Kidney capillary endothelial cell (primary cell): Measurements from ENCODE around the gene ATP5F1E.
"Not testable (repeated sequence)": the region's sequence is repeated elsewhere in the genome, so short reads cannot be mapped to it uniquely, and the experiment has no call there.

Source experiments
- DNase-seq: peaks from one replicate; pipeline ENCODE4 v3.0.0-alpha.2; 2018; ENCODE audit warnings: low spot score

The ATP5F1E gene

DNA sequence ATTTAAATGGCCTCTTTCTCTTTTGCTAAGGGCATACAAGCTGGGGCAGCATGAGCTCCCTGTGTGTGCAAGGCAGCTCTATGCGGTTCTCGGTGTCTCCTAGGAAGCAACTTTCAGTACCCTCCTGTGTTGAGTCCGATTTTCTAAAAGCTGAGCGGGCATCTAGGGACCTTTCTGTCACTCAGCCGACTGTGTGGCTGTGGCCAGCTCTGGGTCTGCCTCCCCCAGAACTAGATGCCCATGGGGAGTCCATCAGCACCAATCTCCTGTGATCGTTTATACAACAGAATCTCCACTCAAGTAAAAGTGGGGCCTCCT is 43.6 kb downstream of the ATP5F1E start:
- DNase-seq = no peak

DNA sequence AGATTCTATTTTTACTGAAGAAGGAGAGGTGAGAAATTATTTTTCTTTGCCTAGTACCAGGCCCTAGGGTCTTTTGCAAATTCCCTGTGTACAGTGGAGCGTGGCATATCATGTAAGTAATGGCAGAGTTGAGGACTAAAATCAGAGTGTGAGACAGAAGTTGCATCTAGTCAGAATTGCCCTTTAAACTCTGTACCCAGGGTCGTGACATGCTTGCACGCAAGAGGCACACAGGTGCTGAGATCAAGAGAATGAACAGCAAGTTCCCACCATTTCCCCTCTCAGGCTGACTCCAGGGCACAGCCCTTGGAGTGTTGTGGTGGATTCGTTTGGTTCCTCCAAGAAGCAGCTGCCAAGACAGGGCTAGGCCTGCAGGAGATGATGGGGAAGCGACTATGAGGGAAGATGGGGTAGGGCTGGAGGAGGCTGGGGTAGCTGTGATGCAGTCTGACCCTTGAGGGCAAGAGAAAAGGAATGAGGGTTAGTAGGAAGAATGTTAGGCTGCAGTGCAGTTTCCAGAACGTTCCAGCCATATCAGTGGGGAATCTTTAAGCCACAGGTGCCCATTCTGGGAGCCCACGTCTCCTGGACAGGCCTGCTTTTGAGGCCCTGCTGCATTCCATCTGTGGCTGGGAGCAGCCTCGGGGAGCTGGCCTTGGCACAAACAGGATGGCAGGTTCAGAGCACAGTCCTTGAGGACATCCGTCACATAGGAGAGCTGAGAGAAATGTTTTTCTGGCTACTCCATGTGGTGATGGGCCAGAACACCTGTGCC is 44.2 kb downstream of the ATP5F1E start:
- DNase-seq = no peak

GRCh38 chr20:58986968-58987517 is 45.1 kb downstream of the ATP5F1E start:
- DNase-seq = no peak

DNA sequence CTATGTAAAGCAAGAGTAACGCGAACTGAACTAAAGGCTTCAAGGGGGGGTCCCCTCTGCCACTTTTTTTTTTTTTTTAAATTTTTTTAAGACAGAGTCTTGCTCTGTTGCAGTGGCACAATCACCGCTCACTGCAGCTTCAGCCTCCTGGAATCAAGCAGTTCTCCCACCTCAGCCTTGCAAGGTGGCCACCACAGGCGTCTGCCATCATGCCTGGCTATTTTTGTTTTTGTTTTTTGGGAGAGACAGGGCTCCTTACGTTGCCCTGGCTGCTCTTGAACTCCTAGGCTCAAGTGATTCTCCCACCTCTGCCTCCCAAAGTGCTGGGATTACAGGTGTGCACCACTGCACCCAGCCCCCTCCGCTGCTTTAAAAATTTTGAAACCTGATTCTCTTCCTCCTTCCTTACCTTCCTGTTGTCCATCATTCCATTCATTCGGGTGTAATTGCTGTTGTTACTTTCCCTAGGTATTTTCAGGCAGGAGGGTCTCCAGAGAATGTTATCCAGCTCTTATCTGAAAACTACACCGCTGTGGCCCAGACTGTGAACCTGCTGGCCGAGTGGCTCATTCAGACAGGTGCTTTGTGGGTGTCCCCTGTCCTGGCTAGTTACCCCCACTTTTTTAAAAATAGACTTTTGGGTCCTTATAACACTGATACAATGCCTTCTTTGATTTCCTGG is 45.7 kb downstream of the ATP5F1E start:
- no peak for DNase-seq

- no peak for DNase-seq
These were observed 46.5 kb downstream of the ATP5F1E start for GRCh38 chr20:58985656-58986055.

DNA sequence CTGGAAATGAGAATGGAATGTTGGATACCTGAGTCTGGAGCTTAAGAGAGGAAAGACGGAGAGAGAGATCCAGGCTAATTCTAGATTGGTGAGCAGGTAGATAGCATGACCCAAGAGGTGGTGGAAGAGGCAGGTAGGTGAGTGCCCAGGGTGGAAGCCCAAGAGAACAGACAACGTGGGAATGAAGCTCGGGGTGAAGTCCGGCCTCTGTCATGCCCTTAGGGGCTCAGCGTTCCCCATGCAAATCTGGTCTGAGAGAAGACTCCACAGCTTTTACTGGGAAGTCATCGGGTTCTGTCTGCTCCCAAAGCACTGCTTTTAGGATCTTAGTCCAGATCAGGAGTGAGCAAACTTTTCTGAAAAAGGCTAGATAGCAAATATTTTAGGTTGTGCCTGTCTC is 47.4 kb downstream of the ATP5F1E start:
- no peak for DNase-seq

- DNase-seq = not testable (repeated sequence)
These were observed 49.0 kb downstream of the ATP5F1E start for GRCh38 chr20:58983115-58983468.

- DNase-seq = no peak
These were observed 49.6 kb downstream of the ATP5F1E start for GRCh38 chr20:58982406-58983114.

DNA sequence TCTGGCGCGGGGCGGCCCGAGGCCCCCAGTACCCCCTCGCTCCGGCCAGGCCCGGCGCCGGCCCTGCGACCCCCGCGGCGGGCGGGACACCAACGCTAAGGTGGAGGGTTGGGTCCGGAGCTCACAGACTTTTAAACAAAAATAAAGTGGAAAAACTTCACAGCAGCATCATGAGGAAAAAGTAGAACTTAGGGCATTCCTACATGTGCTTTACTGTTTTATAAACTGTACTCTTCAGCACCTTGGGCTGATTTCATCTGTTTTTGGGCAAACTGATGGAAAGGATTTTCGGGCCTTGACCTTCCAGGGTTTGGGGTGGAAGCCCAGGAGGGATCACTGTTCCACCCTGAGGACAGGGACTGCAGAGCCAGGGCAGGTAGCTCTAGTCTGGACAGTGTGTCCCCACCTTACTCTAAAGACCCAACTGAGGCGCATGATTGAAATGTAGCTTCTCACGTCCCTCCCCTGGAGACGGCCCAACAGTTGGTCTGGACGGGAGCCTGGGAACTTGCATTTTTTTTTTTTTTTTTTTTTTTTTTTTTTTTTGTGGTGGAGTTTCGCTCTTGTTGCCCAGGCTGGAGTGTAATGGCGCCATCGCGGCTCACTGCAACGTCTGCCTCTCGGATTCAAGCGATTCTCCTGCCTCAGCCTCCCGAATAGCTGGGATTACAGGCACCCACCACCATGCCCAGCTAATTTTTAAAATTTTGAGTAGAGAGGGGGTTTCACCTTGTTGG is 50.3 kb downstream of the ATP5F1E start:
- DNase-seq = peak; percentile 12

- peak; percentile 71 for DNase-seq
These were observed 51.2 kb downstream of the ATP5F1E start, which contains the start of gene NELFCD for GRCh38 chr20:58980711-58981627. Gene NELFCD (plus strand): TSS chr20:58981256. CDS start chr20:58981310, 54 bp downstream.

DNA sequence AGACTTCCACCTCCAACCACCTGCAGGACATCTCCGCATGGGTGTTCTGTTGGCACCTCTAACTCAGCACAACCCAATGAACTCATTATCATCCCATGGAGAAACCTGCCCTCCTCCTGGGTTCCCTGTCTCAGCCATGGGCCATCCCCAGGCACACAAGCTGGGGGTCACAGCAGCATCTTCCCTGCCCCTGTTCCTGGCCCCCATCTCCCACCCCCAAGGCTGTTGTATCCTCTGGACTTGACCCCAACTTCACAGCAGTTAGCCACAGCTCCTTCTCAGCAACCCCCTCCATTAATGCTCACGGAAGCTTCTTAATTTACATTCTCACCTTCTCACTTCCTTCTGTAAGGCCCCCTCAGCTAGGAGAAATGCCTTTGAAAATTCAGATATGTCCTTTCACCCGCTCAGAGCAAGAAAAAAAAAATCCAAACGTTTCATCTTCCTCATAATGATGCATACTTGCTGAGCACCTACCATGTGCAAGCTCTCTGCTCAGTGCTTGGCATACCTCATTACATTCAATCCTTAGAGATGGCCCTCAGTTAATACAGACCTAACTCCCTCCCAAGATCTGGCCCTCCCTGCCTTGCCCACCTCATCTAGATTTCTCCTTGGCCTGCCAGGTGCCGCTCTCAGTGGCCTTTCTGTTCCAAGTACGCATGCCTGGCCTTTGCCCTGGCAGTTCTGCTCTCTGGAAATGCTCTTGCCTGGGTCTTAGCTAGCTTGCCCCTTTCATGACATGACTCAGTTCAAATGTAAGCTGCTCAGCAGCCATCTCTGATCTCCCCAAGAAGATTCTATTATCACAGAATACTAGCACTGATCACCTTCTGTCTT is 53.6 kb downstream of the ATP5F1E start:
- DNase-seq = no peak

DNA sequence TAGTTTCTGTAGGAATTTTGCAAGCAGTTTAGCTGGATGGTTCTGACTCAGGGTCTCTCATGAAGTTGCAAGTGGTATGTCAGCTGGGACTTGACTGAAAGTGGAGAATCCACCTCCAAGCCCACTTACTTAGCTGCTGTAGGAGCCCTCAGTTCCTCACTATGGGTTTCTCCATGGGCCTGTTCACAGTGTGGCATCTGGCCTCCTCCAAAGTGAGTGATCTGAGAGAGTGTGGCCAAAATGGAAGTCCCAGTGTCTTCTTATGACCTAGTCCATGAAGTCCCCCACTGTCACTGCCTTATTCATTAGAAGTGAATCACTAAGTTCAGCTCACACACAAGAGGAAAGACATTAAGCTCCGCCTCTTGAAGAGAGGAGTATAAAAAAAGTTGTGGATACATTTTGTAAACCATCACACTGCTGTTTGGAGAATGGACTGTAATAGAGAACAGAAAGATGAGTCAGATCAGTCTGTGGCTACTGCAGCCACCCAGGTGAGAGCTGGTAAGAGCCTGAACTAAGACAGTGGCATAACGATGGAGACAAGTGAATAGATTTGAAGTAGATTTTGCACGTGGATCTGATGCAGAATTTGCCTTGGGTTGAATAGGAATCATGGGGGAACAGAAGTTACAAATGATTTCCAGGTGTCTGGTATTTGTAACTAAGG is 55.9 kb downstream of the ATP5F1E start:
- no peak for DNase-seq
